ENCODE measurements around the gene RNASE11.
"Not testable (repeated sequence)": the region's sequence is repeated elsewhere in the genome, so short reads cannot be mapped to it uniquely, and the experiment has no call there.

The RNASE11 gene

GRCh38 chr14:20569066-20569465 lies 18.7 kb downstream of the RNASE11 start:
- H3K27ac ChIP-seq: no peak overlapping the region
- TF ChIP-seq, protein P1, sequence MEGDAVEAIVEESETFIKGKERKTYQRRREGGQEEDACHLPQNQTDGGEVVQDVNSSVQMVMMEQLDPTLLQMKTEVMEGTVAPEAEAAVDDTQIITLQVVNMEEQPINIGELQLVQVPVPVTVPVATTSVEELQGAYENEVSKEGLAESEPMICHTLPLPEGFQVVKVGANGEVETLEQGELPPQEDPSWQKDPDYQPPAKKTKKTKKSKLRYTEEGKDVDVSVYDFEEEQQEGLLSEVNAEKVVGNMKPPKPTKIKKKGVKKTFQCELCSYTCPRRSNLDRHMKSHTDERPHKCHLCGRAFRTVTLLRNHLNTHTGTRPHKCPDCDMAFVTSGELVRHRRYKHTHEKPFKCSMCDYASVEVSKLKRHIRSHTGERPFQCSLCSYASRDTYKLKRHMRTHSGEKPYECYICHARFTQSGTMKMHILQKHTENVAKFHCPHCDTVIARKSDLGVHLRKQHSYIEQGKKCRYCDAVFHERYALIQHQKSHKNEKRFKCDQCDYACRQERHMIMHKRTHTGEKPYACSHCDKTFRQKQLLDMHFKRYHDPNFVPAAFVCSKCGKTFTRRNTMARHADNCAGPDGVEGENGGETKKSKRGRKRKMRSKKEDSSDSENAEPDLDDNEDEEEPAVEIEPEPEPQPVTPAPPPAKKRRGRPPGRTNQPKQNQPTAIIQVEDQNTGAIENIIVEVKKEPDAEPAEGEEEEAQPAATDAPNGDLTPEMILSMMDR (IDR thresholded peaks at IDR 0.05): no peak
- H3K4me2 ChIP-seq (ENCODE audit: low read length): no peak overlapping the region
- no peaks in the 10 kb centered on the region for H3K36me3 ChIP-seq (ENCODE audit: control insufficient read depth, insufficient read depth, low read length)
- no peaks in the 10 kb centered on the region for H3K9me3 ChIP-seq (ENCODE audit: control insufficient read depth, low read length)
- H3K4me3 ChIP-seq (ENCODE audit: low read depth, low read length): no peak overlapping the region
- H3K4me1 ChIP-seq: no peaks in the 10 kb centered on the region
- no peak overlapping the region for H2AFZ ChIP-seq
- no peaks in the 10 kb centered on the region for H3K27me3 ChIP-seq (ENCODE audit: control insufficient read depth, insufficient read depth, low read length)
- no peak overlapping the region for H3K9ac ChIP-seq
- H3K79me2 ChIP-seq: no peaks in the 10 kb centered on the region

DNA sequence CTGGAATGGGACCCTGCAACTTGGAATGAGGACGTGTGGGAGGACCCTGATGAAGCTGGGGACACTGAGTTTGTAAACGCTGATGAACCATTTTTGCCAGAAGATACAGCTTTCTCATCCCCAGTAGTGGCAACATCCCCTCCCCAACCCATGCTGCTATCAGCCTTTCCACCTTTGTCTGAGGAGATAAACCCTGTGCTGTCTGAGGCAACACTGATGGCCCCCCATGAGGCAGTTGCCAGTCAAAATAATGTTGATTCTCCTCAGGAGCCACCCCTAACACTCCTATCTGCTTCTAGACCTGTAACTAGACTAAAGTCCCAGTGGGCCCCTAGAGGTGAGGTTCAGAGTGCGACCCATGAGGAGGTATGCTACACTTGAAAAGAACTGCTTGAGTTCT lies 19.4 kb downstream of the RNASE11 start:
- H3K79me2 ChIP-seq: no peaks in the 10 kb centered on the region
- H3K27me3 ChIP-seq (ENCODE audit: control insufficient read depth, insufficient read depth, low read length): no peaks in the 10 kb centered on the region
- TF ChIP-seq, protein P1 (IDR thresholded peaks at IDR 0.05): no peak
- H3K27ac ChIP-seq: no peak overlapping the region
- no peak overlapping the region for H3K9ac ChIP-seq
- no peaks in the 10 kb centered on the region for H3K36me3 ChIP-seq (ENCODE audit: control insufficient read depth, insufficient read depth, low read length)
- no peaks in the 10 kb centered on the region for H3K9me3 ChIP-seq (ENCODE audit: control insufficient read depth, low read length)
- H3K4me3 ChIP-seq (ENCODE audit: low read depth, low read length): no peak overlapping the region
- H2AFZ ChIP-seq: no peak overlapping the region
- no peak overlapping the region for H3K4me2 ChIP-seq (ENCODE audit: low read length)
- no peaks in the 10 kb centered on the region for H3K4me1 ChIP-seq

- H3K4me2 ChIP-seq (ENCODE audit: low read length); H3K9me3 ChIP-seq (ENCODE audit: control insufficient read depth, low read length); H3K27ac ChIP-seq; H3K4me3 ChIP-seq (ENCODE audit: low read depth, low read length); H3K4me1 ChIP-seq; H3K79me2 ChIP-seq; H3K27me3 ChIP-seq (ENCODE audit: control insufficient read depth, insufficient read depth, low read length); H2AFZ ChIP-seq; H3K36me3 ChIP-seq (ENCODE audit: control insufficient read depth, insufficient read depth, low read length); H3K9ac ChIP-seq: not testable (repeated sequence)
These were observed 20.6 kb downstream of the RNASE11 start for GRCh38 chr14:20567199-20567598.

GRCh38 chr14:20564501-20564997 lies 23.3 kb downstream of the RNASE11 start:
- no peak overlapping the region for H3K9ac ChIP-seq
- H3K4me2 ChIP-seq (ENCODE audit: low read length): no peak overlapping the region
- no peaks in the 10 kb centered on the region for H3K36me3 ChIP-seq (ENCODE audit: control insufficient read depth, insufficient read depth, low read length)
- no peak overlapping the region for H3K4me3 ChIP-seq (ENCODE audit: low read depth, low read length)
- H3K4me1 ChIP-seq: no peaks in the 10 kb centered on the region
- no peak overlapping the region for H3K27ac ChIP-seq
- H3K79me2 ChIP-seq: no peaks in the 10 kb centered on the region
- H2AFZ ChIP-seq: no peak overlapping the region
- no peaks in the 10 kb centered on the region for H3K9me3 ChIP-seq (ENCODE audit: control insufficient read depth, low read length)
- H3K27me3 ChIP-seq (ENCODE audit: control insufficient read depth, insufficient read depth, low read length): no peaks in the 10 kb centered on the region
- TF ChIP-seq, protein P1 (IDR thresholded peaks at IDR 0.05): no peak

GRCh38 chr14:20563971-20564370 lies 23.8 kb downstream of the RNASE11 start:
- Histone ChIP-seq H3K4me2 (ENCODE audit: low read length) (no peak overlapping the region), H3K27me3 (ENCODE audit: control insufficient read depth, insufficient read depth, low read length) (no peaks in the 10 kb centered on the region), H2AFZ (no peak overlapping the region), H3K4me3 (ENCODE audit: low read depth, low read length) (no peak overlapping the region), H3K4me1 (peaks cover 2% of the 10 kb centered on the region), H3K36me3 (ENCODE audit: control insufficient read depth, insufficient read depth, low read length) (no peaks in the 10 kb centered on the region), H3K79me2 (no peaks in the 10 kb centered on the region), H3K9me3 (ENCODE audit: control insufficient read depth, low read length) (no peaks in the 10 kb centered on the region), H3K27ac (no peak overlapping the region), H3K9ac (no peak overlapping the region)
- TF ChIP-seq, protein P1 (IDR thresholded peaks at IDR 0.05): no peak
